ENCODE data around the gene SHOC1. TPM values are rescaled to one million over a fixed set of nuclear protein-coding genes. Genes with fewer than 3 reads are reported as not detected.
A peak's percentile ranks its signal among the peaks of the same experiment; 100 is the strongest.

Gene SHOC1
- total and polyA plus RNA-seq, 2 donors (not counting 1 experiment from before 2014, with no cell fraction given): not detected

- ChIA-PET POLR2A (no interaction called here), CTCF (no interaction called here)
- H3K27me3 Mint-ChIP-seq: no peaks in the 10 kb centered on the region
- no peak for DNase-seq
- H3K4me3 Mint-ChIP-seq: no peak overlapping the region
- H3K4me1 Mint-ChIP-seq: peaks cover 6% of the 10 kb centered on the region
- H3K36me3 ChIP-seq (replicated peaks in 1 of 2; ENCODE audit: control extremely low read depth in 1 of 2, control insufficient read depth in 1 of 2, extremely low read depth in 1 of 2, insufficient read depth in 2 of 2, low read length in 1 of 2): no peaks in the 10 kb centered on the region
- H3K27me3 ChIP-seq (replicated peaks in 1 of 4; ENCODE audit: control extremely low read depth in 1 of 4, control insufficient read depth in 3 of 4, insufficient read depth in 4 of 4, low read length in 3 of 4): no peaks in the 10 kb centered on the region
- H3K27ac ChIP-seq (ENCODE audit: low read length in 2 of 2): no peak overlapping the region
- no peak overlapping the region for H2AFZ ChIP-seq (ENCODE audit: insufficient read depth, low read depth, low read length, poor library complexity, severe bottlenecking)
- H4K20me1 ChIP-seq (ENCODE audit: control insufficient read depth, insufficient read depth, low read length, poor library complexity, severe bottlenecking): no peaks in the 10 kb centered on the region
- no peak overlapping the region for H3K4me3 ChIP-seq (ENCODE audit: control extremely low read depth in 1 of 5, extremely low read depth in 1 of 5, insufficient read depth in 1 of 5, low read depth in 2 of 5, low read length in 4 of 5)
- H3K4me2 ChIP-seq (replicated peaks; ENCODE audit: low read depth, low read length, poor library complexity, severe bottlenecking): no peak overlapping the region
- peak; percentile 24 for ATAC-seq (ENCODE audit: low read depth)
- H3K9me3 Mint-ChIP-seq (ENCODE audit: insufficient read depth): no peaks in the 10 kb centered on the region
- H3K4me1 ChIP-seq (ENCODE audit: control insufficient read depth in 2 of 2, insufficient read depth in 2 of 2, low read length in 2 of 2): peaks cover 0 to 6% of the 10 kb centered on the region in 2 donors
- intact Hi-C loops (cut with micrococcal nuclease): no loop called here
- no peaks in the 10 kb centered on the region for H3K9me3 ChIP-seq (ENCODE audit: control extremely low read depth in 1 of 3, control insufficient read depth in 2 of 3, insufficient read depth in 1 of 3, low read length in 2 of 3)
- H3K27ac Mint-ChIP-seq: no peak overlapping the region
- no peak overlapping the region for H3K9ac ChIP-seq (ENCODE audit: low read length)
- H3K79me2 ChIP-seq (ENCODE audit: control insufficient read depth, insufficient read depth, low read length): no peaks in the 10 kb centered on the region
- 94% methylated on average over 3 of the region's 5 CpGs for WGBS (ENCODE audit: insufficient coverage)
- no peak for TF ChIP-seq CTCF (IDR thresholded peaks at IDR 0.05)
- TF ChIP-seq EZH2 (IDR thresholded peaks at IDR 0.05; ENCODE audit: borderline replicate concordance, insufficient read depth, low read depth, low read length, poor library complexity, severe bottlenecking): no peak
Observed at GRCh38 chr9:111821006-111821528, 26.3 kb upstream of the SHOC1 start.

GRCh38 chr9:111819360-111819759 lies 24.6 kb upstream of the SHOC1 start:
- no peak for TF ChIP-seq CTCF (IDR thresholded peaks at IDR 0.05)
- no peak for TF ChIP-seq EZH2 (IDR thresholded peaks at IDR 0.05; ENCODE audit: borderline replicate concordance, insufficient read depth, low read depth, low read length, poor library complexity, severe bottlenecking)
- H3K9me3 Mint-ChIP-seq (ENCODE audit: insufficient read depth): no peaks in the 10 kb centered on the region
- H3K4me3 ChIP-seq (ENCODE audit: control extremely low read depth in 1 of 5, extremely low read depth in 1 of 5, insufficient read depth in 1 of 5, low read depth in 2 of 5, low read length in 4 of 5): no peak overlapping the region
- POLR2A ChIA-PET: no interaction called here
- H3K27me3 ChIP-seq (replicated peaks in 1 of 4; ENCODE audit: control extremely low read depth in 1 of 4, control insufficient read depth in 3 of 4, insufficient read depth in 4 of 4, low read length in 3 of 4): no peaks in the 10 kb centered on the region
- H2AFZ ChIP-seq (ENCODE audit: insufficient read depth, low read depth, low read length, poor library complexity, severe bottlenecking): no peak overlapping the region
- H3K9me3 ChIP-seq (ENCODE audit: control extremely low read depth in 1 of 3, control insufficient read depth in 2 of 3, insufficient read depth in 1 of 3, low read length in 2 of 3): no peaks in the 10 kb centered on the region
- peaks cover 6% of the 10 kb centered on the region for H3K4me1 Mint-ChIP-seq
- no peak overlapping the region for H3K27ac ChIP-seq (ENCODE audit: low read length in 2 of 2)
- WGBS (ENCODE audit: insufficient coverage): no CpG with 5 or more reads among the region's 1 CpG
- H3K4me3 Mint-ChIP-seq: no peak overlapping the region
- H3K36me3 ChIP-seq (replicated peaks in 1 of 2; ENCODE audit: control extremely low read depth in 1 of 2, control insufficient read depth in 1 of 2, extremely low read depth in 1 of 2, insufficient read depth in 2 of 2, low read length in 1 of 2): no peaks in the 10 kb centered on the region
- CTCF ChIA-PET: interaction anchor here (0.7 kb wide), 1 partner anchor 78 kb away, joined by 3 read pairs; no protein-coding TSS in a partner anchor
- no peak overlapping the region for H3K27ac Mint-ChIP-seq
- ATAC-seq (ENCODE audit: low read depth): no peak
- no peaks in the 10 kb centered on the region for H3K79me2 ChIP-seq (ENCODE audit: control insufficient read depth, insufficient read depth, low read length)
- intact Hi-C loops (cut with micrococcal nuclease): no loop called here
- no peaks in the 10 kb centered on the region for H3K27me3 Mint-ChIP-seq
- no peak overlapping the region for H3K9ac ChIP-seq (ENCODE audit: low read length)
- no peaks in the 10 kb centered on the region for H4K20me1 ChIP-seq (ENCODE audit: control insufficient read depth, insufficient read depth, low read length, poor library complexity, severe bottlenecking)
- no peak for DNase-seq
- no peak overlapping the region for H3K4me2 ChIP-seq (replicated peaks; ENCODE audit: low read depth, low read length, poor library complexity, severe bottlenecking)
- H3K4me1 ChIP-seq (ENCODE audit: control insufficient read depth in 2 of 2, insufficient read depth in 2 of 2, low read length in 2 of 2): peaks cover 0 to 6% of the 10 kb centered on the region in 2 donors

All from B cell (primary cell).